ENCODE measurements around the gene HOXD1. TPM values are rescaled to one million over a fixed set of nuclear protein-coding genes. Genes with fewer than 3 reads are reported as not detected.

Gene HOXD1
- total and polyA plus RNA-seq, 10 donors: 0.49 to 4.5 (median 1.4) TPM

DNA sequence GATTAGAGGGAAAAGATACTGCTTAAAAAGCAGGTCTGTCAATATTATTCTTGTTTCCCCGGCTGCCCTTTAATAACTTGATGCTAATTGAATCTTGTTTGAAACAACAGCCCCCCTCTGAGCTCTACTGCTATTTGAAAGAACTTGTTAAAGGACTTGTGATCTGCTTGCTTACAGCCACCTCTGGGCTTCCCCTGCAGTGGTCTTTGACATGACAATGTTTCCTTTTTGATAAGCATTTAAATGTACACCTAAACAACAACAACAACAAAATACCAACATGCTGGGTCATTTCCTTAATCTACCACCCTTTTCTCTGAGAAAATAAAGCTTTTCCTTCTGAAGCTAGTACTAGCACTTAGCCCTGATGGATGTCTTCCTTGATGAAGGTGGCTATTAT, 3.9 kb downstream of the HOXD1 start:
- no peak for TF ChIP-seq POLR2AphosphoS5 (IDR thresholded peaks at IDR 0.05)
- TF ChIP-seq, protein P1, sequence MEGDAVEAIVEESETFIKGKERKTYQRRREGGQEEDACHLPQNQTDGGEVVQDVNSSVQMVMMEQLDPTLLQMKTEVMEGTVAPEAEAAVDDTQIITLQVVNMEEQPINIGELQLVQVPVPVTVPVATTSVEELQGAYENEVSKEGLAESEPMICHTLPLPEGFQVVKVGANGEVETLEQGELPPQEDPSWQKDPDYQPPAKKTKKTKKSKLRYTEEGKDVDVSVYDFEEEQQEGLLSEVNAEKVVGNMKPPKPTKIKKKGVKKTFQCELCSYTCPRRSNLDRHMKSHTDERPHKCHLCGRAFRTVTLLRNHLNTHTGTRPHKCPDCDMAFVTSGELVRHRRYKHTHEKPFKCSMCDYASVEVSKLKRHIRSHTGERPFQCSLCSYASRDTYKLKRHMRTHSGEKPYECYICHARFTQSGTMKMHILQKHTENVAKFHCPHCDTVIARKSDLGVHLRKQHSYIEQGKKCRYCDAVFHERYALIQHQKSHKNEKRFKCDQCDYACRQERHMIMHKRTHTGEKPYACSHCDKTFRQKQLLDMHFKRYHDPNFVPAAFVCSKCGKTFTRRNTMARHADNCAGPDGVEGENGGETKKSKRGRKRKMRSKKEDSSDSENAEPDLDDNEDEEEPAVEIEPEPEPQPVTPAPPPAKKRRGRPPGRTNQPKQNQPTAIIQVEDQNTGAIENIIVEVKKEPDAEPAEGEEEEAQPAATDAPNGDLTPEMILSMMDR (IDR thresholded peaks at IDR 0.05 in 8 of 11, conservative IDR thresholded peaks at IDR 0.05 in 3 of 11): no peak
- Histone ChIP-seq H3K4me3 (no peak overlapping the region), H3K27me3 (replicated peaks in 1 of 7) (peaks cover 11 to 100% (median 61%) of the 10 kb centered on the region in 7 donors), H3K27ac (no peak overlapping the region), H3K36me3 (no peaks in the 10 kb centered on the region), H3K4me1 (peaks cover 18 to 30% (median 26%) of the 10 kb centered on the region in 6 donors), H3K9me3 (no peaks in the 10 kb centered on the region)
- DNase-seq: no peak
- WGBS, 5 donors: 10 to 37% (median 23%) methylated on average over 1 of the region's 1 CpG
- intact Hi-C loops (cut with DNase I; ENCODE audit: low total_unique reads): no loop called here

DNA sequence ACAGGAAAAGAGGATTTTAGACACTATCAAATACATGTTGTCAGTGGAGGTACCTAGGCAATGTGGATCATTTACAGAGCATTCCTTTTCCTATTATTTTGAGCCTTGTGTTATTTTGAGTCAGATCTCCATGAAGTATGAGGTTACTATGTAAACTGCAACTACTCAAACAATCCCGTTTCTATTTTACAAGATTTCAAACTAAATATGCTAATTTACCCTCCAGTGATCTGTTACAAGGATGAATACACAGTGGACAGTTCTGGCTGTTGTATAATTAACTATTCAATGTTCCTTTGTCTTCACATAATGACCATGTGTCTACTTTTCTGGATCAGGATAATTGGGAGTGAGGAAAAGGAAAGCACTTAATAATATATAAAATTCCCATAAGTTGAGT, 4.6 kb downstream of the HOXD1 start:
- intact Hi-C loops (cut with DNase I; ENCODE audit: low total_unique reads): no loop called here
- TF ChIP-seq POLR2AphosphoS5 (IDR thresholded peaks at IDR 0.05): no peak
- no peak for TF ChIP-seq POLR2A (IDR thresholded peaks at IDR 0.05)
- TF ChIP-seq, protein P1 (IDR thresholded peaks at IDR 0.05 in 8 of 11, conservative IDR thresholded peaks at IDR 0.05 in 3 of 11): no peak
- peaks cover 15 to 23% (median 19%) of the 10 kb centered on the region in 6 donors for H3K4me1 ChIP-seq
- H3K27ac ChIP-seq: no peak overlapping the region
- 11 to 34% (median 24%) methylated on average over 1 of the region's 1 CpG for WGBS, 5 donors
- no peak for DNase-seq
- peaks cover 10 to 100% (median 56%) of the 10 kb centered on the region in 7 donors for H3K27me3 ChIP-seq (replicated peaks in 1 of 7)
- no peak overlapping the region for H3K4me3 ChIP-seq
- no peaks in the 10 kb centered on the region for H3K9me3 ChIP-seq
- H3K36me3 ChIP-seq: no peaks in the 10 kb centered on the region

DNA sequence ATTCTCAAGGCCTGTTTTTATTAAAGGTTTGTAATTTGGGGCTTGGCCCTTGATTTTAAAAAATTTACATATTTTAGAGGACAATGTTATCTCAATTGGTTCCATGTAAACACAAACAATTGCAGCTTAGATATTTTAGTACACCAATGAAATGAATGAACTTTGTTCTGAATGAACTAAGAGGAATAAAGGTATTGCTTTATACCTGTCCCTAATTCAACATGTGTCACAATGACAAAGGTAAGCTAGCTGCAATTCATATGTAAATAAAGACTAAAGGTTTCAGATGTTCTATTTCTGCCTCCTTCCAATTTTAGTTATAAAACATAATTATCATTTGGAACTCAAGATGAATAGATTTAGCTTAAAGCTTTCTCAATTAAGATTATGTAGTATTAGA, 11.4 kb downstream of the HOXD1 start:
- H3K9me3 ChIP-seq: peaks cover 0 to 8% (median 0%) of the 10 kb centered on the region in 8 donors
- H3K27me3 ChIP-seq (replicated peaks in 1 of 7): peaks cover 0 to 76% (median 0%) of the 10 kb centered on the region in 7 donors
- no peak overlapping the region for H3K4me3 ChIP-seq
- intact Hi-C loops (cut with DNase I; ENCODE audit: low total_unique reads): no loop called here
- no peaks in the 10 kb centered on the region for H3K4me1 ChIP-seq
- no peak for TF ChIP-seq POLR2A (IDR thresholded peaks at IDR 0.05)
- TF ChIP-seq, protein P1 (IDR thresholded peaks at IDR 0.05 in 8 of 11, conservative IDR thresholded peaks at IDR 0.05 in 3 of 11): no peak
- no peak for TF ChIP-seq POLR2AphosphoS5 (IDR thresholded peaks at IDR 0.05)
- H3K27ac ChIP-seq: no peak overlapping the region
- H3K36me3 ChIP-seq: no peaks in the 10 kb centered on the region
- DNase-seq: no peak

DNA sequence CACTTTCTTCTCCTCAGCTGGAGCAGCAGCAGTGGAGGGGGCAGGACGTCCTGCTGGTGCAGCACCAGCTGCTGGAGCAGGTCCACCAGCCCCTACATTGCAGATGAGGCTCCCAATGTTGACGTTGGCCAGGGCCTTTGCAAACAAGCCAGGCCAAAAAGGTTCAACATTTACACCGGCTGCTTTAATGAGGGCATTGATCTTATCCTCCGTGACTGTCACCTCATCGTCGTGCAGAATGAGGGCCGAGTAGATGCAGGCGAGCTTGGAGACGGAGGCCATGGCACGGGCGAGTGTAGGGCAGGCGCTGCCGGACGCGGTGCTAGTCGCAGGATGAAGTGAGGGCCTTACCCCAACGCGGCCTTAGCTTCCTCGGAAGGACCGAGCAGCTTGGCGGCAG, 12.5 kb downstream of the HOXD1 start:
- intact Hi-C loops (cut with DNase I; ENCODE audit: low total_unique reads): no loop called here
- WGBS, 5 donors: 80 to 87% (median 83%) methylated on average over 21 of the region's 21 CpGs
- TF ChIP-seq POLR2AphosphoS5 (IDR thresholded peaks at IDR 0.05) (no peak), POLR2A (IDR thresholded peaks at IDR 0.05) (no peak)
- TF ChIP-seq, protein P1 (IDR thresholded peaks at IDR 0.05 in 8 of 11, conservative IDR thresholded peaks at IDR 0.05 in 3 of 11): no peak

More for the DNA sequence above, 12.5 kb downstream of the HOXD1 start:
- no peak overlapping the region for H3K27ac ChIP-seq
- no peaks in the 10 kb centered on the region for H3K36me3 ChIP-seq
- DNase-seq: no peak
- H3K4me1 ChIP-seq: no peaks in the 10 kb centered on the region
- H3K27me3 ChIP-seq (replicated peaks in 1 of 7): peaks cover 0 to 76% (median 0%) of the 10 kb centered on the region in 7 donors
- no peak overlapping the region for H3K4me3 ChIP-seq
- H3K9me3 ChIP-seq: peaks cover 0 to 9% (median 0%) of the 10 kb centered on the region in 8 donors
